GM21526 (cell line): ENCODE data around the gene BLCAP.

Experiments used
- ATAC-seq: cut with Tn5 transposase; IDR thresholded peaks from one replicate; pipeline ENCODE4 v1.9.1; 2021; ENCODE audit warnings: moderate library complexity; ENCODE audit not compliant: unreplicated experiment, low FRiP score

BLCAP gene

DNA sequence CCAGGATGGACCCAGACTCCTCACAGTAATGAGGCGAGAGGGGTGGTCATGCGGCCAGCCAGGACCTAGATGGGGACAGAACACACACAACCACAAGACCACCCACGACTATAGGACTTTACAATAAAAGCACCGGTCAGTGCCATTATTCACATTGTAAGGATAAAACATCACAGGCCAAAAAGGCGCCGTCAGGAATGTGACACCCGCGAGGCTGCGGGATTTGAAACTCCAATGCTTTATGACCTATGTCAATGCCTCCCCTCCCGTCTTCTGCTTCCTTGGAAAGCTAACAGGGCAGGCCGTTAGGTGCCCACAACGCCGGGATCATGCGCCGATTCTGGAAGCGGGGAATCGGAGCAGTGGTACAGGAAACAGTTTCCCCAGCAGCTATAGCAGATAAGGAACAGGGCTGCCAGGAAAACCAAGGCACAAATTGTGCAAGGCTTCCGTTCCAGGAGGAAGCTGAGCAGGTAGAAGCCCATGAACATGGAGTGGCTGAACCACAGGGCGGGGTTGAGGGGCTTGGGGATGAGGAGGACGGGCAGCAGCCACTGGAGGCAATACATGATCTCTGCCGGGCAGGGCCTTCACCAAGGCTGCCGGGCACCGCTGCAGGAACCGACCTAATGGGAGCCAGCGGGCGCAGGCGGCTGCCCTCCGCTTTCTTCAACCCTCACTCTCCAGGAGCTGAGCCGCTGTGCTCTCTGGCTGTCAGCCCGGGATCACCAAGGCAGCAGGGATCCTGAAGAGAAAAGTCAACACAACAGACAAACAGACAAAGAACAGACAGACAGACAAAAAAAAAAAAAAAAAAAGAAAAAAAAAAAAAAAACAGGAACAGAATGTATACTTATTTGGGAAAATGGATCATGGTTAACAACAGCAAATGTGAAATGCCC, 8.8 kb downstream of the BLCAP start:
- ATAC-seq: no peak

DNA sequence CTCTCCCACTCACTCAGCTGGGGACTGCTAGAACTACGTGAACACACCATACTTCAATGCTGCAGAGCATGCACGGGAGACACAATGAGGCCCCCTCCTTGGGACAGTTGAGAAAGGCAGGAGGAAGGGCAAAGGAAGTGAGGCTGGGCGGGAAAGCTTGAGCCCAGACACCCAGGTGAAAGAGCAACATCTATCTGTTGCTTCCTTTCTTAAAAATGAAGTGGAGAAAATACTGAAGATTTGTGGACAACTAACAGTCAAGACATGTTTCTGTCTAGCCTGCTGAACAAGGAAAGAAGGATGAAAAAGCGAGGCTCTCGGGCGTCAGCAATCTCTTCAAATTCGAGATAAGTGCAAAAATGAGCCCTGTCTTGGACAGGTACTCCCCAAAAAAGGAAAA, 9.6 kb downstream of the BLCAP start:
- no peak for ATAC-seq

DNA sequence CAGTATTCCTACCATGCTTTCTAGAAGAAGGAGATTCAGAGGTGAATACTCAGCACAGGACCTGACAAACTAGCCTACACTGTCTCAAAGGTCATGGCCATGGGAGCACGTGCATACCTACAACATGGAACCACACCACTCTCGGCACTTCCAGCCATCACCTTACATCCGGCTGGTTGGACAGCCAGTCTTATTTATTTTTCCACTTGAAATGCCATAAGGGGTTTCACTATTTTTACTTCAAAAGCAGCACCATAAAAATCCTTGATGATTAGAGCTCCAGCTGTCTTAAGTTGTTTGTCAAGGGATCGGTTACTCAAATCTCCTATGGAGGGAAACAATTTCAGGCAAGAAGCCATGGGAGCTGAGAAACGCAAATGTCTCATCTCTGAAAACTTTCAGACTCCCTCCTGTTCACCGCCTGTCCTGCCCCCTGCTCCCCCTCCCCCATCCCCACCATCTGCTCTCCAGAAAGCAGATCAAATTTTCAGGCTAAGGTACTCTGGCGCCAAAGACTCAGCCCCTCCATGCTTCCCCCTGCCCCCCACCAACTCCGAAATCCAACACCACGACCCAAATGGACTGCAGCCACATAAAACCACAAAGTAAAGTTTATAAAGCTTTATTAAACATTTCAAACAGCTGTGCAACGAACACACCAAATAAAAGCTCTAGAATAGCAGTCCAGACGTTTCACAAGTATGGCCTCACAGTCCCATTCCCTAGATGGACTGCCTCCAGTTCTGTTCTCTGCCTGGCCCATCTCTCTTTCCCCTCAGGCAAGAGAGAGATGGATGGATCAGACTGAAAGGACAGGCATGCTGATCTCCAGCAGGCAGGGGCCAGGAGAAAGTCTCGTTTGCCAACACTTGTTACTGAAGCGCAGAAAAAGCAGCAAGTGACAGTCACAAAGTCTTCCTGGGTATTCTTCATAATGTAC, 10.6 kb downstream of the BLCAP start:
- ATAC-seq: no peak

DNA sequence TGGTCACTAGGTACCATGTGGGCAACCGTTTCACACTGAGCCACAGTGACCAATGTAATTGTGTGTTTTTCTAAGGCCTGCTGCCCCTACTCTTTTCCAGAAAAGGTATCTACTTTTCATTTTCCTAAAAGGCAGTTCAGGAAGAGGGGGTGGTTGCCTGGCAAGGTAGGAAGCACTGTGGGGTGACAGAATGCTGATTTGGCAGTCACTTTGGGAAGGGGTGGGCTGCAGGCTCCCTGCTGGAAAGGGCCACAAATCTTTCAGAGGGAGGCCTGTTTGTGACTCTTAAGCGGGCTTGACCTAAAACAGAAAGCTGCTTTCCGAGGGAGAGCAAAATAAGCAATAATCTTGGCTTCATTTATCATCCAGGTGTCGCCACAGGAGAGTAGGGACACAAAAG, 11.8 kb downstream of the BLCAP start:
- no peak for ATAC-seq

DNA sequence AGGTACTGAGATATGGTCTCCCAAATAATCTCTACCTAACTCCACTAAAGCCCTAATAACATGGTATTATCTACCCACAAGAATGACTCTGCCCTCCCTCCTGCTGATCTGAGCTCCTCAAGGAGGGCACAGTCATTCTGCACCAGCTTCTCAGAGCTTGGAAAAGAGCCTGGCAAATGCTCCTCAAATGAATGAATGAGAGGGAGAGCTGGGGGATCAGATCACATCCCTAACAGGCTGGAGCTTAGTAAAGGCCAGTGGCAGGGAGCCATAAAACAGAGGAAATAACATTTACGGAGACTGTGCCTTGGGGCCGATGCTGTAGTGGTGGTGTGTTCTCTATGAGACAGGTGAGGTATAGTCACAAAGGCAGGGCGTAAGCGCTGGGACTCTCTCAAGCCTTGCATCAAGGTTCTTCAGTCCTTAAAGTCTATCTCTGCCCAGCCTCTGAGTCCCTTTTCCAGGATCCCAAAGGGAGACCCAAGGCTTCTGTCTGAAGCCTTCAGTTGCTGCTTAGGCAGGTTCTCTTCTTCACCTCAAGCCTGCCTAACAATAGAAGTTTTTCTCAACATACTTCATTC, 13.8 kb downstream of the BLCAP start:
- no peak for ATAC-seq

DNA sequence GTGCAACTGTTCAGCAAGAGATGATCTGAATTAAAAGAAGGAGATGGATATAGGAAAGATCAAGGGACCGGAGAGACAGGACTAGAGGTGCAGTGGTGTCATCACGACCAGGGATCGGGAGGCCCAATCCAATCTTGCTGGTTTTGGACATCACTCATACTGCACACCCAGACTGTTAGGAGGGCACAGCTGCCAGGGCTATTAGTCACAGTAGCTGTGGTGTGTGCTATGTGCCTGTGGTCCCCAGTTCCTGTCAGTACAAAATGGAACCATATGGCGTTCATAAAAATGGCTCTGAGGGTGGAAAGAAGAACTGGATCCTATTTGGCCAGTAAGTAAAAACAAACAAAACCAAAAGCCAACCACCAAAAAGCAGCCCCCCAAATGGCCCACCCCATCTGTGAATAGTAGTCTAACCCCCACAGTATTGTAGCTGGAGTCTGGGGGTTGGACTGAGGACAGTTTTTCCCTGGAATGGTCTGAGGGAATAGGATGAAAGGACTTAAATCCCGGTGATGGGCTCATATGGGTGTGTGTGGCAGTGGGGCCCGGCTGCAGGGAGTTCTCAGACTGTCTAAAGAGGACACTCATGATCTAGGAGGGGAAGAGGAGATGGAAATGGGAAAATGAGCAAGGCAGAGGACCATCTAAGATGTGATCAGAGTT, 15.9 kb downstream of the BLCAP start:
- ATAC-seq: no peak

DNA sequence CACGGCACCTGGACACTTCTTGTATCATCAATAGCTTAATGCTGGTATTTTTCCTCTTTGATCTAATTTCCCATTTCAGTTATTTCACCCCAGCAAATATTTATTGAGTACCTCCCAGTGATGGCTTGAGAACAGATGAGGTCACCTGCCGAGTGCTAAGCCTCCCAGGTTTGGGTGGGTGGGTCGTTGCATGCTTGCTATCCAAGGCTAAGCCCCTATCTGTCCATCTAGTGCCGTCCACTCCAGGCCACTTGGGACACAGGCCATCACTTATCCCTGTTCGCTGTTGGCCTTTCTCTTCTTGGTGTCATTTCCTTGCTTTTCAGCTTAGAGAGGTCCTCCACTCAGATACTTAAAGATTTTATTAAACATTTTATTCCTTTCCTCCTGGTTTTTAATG, 17.4 kb downstream of the BLCAP start:
- ATAC-seq: no peak

DNA sequence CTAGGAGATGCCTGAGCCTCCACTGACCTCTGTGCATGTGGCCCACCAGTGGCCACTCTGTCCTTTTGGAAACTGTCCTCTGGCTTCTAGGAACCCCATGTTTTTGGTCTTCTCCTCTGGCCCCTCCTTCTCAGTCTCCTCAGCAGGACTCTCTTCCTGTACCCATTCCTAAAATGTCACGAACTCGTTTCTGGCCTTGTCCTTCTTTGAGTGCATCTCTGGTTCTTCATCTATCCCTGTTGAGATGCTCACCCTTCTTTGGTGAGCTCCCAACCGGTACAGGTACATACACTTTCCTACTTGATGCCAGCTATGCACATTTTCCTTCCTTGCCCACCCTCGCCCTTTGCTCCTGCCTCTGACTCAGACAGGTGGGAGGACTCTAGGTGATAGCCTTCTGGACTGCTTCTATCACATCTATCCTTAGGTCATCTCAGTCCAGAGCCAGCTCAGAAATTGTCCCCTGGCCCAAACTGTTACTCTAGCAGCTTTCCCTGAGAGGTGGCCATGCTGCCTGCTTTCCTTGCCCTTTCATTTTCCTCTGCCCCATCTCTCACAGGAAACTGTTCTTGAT, 21.4 kb downstream of the BLCAP start:
- no peak for ATAC-seq

DNA sequence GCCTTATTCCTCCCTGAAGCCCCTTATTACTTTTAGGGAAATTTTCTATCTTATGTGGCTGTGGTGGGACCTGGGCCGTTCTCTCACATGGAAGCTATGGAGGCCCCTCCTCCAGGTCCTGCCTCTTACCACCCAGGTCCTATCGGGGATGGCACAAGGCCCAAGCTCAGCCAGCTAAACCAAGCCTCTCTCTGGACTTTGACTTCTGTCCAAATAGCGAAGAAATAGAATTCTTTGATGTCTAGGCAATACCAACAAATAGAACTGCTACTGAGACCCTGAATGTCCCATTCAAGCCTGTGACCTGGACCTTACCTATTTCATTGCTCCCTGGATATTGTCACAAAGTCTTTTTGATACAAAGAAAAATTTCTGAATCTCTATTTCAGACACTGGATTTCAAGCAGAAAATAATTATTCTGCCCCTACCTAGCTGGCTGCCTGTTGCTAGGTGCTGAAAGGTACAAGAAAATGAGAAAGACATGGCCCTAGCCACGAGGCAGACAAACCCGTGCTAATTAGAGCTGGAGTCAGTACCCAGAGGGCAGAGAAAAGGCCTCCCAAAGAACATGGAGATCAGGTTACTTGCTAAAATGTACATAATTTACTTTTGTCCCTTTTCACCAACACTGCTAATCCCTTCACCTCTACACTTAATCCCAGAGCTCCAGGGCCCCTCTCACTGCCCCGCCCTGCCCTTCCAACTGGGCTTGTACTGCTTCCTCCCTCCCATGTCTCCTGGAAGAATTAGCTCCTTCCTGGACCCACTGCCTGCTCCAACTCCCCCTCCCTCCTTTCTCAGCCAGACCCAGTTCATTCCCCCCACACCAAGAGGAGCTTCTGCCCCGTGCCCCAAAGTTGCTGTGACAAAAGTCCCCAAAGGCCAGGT, 22.2 kb downstream of the BLCAP start:
- ATAC-seq: no peak

DNA sequence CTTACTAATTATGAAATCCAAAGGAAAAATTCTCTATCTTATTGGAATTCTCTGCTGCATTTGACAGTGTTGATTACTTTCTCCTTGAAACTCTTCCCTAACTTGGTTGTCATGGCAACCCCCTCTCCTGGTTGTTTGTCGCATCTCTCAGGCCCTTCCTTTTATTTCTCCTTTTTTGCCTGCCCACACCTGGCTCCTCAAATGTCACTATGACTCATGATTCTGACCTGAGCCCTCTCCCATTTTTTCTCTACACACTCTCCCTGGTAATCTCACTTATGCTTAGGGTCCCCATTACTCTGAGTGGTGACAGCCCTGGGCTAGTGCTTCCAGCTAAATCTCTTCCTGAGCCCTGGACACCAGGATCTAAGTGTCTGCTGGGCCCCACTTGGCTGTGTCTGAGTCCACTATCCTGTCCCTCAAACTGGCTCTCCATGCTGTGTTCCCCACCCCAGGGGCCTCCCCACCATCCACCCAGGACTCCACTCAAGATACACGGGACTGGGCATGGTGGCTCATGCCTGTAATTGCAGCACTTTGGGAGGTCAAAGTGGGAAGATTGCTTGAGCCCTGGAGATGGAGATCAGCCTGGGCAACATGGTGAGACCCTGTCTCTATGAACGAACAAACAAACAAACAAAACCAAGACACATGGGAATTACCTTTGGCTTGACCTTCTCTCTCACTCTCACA, 23.1 kb downstream of the BLCAP start:
- ATAC-seq: no peak

DNA sequence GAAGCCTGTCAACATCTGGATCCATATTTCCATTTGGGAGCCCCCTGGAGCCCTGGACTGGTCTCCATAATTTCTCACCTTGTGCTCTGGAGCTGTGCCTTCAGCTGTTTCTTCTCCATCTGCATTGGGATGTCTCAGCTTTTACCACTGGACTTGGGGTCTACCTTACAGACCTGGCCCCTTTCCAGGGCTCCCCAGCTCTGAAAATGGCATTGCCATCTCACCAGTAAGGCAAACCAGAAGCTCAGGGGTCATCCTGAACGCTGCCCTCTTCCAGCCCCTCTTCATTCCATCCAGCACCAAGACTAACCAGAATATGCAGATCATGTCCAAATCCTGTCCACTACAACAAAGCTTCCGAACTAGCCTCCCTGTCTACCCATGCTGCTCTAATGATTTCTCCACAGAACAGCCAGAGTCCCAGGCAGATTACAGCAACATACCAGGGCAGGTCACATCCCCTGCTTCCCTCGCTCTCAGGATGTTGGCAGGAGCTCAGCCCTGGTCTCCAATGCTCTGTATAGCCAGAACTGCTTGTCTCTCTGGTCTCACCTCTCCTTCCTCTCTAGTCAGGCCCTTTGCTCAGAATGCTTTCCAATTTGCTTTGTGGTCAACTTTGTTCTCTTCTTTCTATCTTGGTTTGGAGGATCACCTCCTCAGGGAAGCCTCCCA, 24.3 kb downstream of the BLCAP start:
- ATAC-seq: no peak

DNA sequence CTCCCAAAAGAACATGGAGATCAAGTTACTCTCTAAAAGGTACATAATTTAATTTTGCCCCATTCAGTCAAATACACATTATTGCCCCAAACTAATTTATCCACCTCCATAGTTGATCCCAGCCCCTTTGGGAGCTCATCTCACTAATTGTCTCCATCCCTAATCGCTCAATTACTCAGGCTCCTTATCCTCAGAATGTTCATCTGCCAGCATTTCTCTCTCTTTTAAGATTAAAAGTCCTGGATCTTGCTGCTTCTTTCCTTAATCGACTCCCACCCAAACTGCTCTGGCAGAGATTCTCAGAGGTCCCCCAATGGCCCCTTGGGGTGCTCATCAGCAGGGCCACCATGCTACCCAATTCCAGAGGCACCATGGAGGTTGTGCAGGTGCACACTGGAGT, 25.0 kb downstream of the BLCAP start:
- no peak for ATAC-seq

DNA sequence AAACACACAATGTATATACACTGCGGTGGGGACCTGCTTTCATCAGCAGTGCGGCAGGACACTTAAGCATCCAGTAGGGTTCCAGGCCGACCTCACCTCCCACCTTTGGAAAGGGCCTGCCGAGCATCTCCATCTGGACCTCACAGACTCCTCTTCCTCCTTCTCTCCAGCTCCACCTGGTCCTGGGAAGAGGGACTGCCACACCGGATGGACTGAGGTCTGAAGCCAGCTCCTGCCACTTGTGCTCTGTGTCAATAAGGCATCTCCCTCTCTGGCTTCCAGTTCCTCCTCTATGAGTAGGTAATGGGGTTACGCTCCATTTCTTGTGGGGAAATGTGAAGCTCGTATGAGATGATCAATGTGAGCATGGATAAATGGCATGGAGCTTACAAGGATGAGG, 25.7 kb downstream of the BLCAP start:
- no peak for ATAC-seq

DNA sequence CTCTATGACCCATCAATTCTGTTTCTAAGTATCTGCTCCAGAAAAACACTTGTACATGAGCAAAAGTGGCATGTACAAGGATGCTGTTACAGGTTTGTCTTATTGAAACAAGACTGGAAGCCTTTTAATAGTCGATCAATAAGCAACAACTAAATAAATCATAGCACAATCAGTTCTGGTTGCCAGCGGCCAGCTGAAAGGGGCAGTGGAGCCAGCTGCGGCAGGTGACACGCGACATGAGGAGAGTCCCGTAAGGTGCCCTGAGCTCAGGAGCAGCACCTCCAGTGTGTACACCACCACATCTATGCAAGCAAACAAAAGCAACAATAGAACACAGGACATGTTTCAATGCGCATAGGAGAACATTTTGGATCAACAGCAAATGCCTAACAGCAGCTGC, 27.4 kb downstream of the BLCAP start:
- no peak for ATAC-seq

DNA sequence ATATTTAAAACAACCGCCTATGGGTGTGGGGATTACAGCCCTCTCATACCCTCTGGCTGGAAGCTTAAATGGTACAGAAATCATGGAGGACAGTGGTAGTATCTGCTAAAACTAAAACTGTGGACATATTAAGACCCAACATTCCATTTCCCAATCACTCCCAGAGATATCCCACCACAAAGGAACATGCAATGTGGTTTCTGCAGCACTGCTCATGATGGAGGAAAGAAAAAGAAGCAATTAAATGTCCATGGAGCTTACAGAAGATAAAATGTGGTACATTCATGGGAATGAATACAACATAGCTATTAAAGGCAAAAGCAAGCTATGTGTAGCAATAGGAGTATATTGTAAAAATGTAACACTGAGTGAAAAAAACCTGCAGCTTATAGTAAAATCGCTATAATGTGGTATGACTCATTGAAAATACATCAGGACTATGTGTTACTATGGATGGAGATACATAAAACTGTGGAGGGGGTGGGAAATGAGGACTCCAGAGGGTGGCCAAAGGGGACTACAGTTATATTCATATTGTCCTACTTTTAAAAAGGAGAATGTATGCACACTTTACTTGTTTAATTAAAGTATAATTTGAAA, 29.5 kb downstream of the BLCAP start:
- no peak for ATAC-seq

DNA sequence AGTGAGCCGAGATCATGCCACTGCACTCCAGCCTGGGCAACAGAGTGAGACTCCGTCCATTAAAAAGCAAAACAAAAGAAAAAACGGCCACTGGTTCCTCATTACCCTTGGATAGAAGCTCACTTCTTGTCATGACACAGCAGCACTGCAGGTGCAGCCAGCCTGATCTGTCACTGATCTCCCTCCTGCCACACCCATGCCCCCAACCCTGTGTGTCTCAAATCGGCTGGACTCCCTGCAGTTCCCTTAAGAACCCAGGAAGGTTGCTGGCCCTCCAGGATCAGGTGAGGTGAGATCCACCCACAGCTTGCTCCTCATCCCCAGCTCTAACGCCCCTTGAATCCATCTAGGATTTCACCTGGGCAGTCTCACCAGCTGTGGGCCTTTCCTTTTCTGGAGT, 32.9 kb downstream of the BLCAP start:
- ATAC-seq: no peak

DNA sequence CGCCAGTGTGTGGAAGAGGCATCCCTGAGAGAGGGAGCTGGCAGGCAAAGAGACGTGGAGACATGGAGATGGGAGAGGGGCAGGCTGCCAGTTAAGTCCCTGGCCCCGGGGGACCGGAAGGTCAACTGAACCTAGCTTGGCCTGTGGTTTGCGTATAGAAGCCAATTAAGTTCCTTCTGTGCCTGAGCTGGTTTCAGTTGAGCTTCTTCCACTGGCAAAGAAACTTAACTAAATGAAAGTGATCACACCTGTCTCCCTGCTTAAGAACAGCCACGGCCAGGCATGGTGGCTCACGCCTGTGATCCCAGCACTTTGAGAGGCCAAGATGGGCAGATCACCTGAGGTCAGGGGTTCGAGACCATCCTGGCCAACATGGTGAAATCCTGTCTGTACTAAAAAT, 33.4 kb downstream of the BLCAP start:
- no peak for ATAC-seq

DNA sequence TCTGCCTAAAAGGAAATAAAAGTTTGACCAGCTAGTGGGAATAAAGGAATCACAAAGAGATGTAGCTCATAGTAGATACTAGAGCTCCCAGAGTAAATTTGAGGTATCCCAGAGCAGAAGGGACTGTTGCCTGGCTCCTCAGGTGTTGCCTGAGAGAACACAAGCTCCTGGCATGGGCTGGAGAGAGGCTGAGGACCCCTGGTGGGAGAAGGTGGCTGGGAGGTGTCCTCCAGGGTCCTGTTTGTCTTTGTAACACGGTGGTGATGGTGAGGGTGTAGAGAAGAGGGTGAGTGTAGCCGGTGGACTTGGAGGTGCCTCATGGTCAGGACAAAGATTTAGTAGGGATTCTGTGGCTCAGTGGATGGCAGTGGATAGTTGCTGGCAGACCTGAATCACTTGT, 34.7 kb downstream of the BLCAP start:
- ATAC-seq: no peak
